Astrocyte (in vitro differentiated cells and primary cell): ENCODE results near the gene ANKRD40. TPM values are rescaled to one million over a fixed set of nuclear protein-coding genes. Genes with fewer than 3 reads are reported as not detected.
A peak's percentile ranks its signal among the peaks of the same experiment; 100 is the strongest.

Source experiments
- DNase-seq: peaks from one replicate; pipeline ENCODE4 v3.0.0-alpha.2; 2010; ENCODE audit warnings: low read depth
- FAIRE-seq: peaks from 2 replicates; lab custom pipeline; 2011; peaks lifted over from hg19 to GRCh38; lab: Jason Lieb, UNC
- H2AFZ ChIP-seq: 2 replicates; pipeline ENCODE4 v1.6.0; 2012; ENCODE audit warnings: low read depth, low read length, inconsistent platforms
- H3K27ac ChIP-seq: 2 replicates; pipeline ENCODE4 v1.5.1; 2011; ENCODE audit warnings: low read depth, low read length, inconsistent platforms
- H3K27me3 ChIP-seq: 2 replicates; pipeline ENCODE4 v1.6.0; 2011; ENCODE audit warnings: low read length, inconsistent platforms; ENCODE audit not compliant: insufficient read depth
- H3K36me3 ChIP-seq: 2 replicates; pipeline ENCODE4 v1.5.1; 2011; ENCODE audit warnings: low read length, inconsistent platforms; ENCODE audit not compliant: insufficient read depth
- H3K4me1 ChIP-seq: 2 replicates; pipeline ENCODE4 v1.5.1; 2011; ENCODE audit warnings: low read length, inconsistent platforms; ENCODE audit not compliant: insufficient read depth
- H3K4me2 ChIP-seq: 2 replicates; pipeline ENCODE4 v1.6.0; 2012; ENCODE audit warnings: low read length, inconsistent platforms
- H3K4me3 ChIP-seq: 2 replicates; pipeline ENCODE4 v1.5.1; 2011; ENCODE audit warnings: low read depth, mild to moderate bottlenecking, low read length, inconsistent platforms; ENCODE audit not compliant: insufficient read depth
- H3K79me2 ChIP-seq: 2 replicates; pipeline ENCODE4 v1.6.0; 2012; ENCODE audit warnings: mild to moderate bottlenecking, low read length, inconsistent platforms; ENCODE audit not compliant: insufficient read depth
- H3K9ac ChIP-seq: 2 replicates; pipeline ENCODE4 v1.6.0; 2012; ENCODE audit warnings: mild to moderate bottlenecking, low read length, inconsistent platforms
- H3K9me3 ChIP-seq: 2 replicates; pipeline ENCODE4 v1.5.1; 2012; ENCODE audit warnings: low read depth, mild to moderate bottlenecking, low read length, inconsistent platforms; ENCODE audit not compliant: insufficient read depth
- H4K20me1 ChIP-seq: 2 replicates; pipeline ENCODE4 v1.6.0; 2012; ENCODE audit warnings: low read length, inconsistent platforms; ENCODE audit not compliant: insufficient read depth
- H3K27ac Mint-ChIP-seq: one replicate; pipeline ENCODE4 v1.8.0; 2021; ENCODE audit warnings: mild to moderate bottlenecking, mixed read lengths; ENCODE audit not compliant: unreplicated experiment
- H3K27me3 Mint-ChIP-seq: one replicate; pipeline ENCODE4 v1.8.0; 2021; ENCODE audit warnings: low read depth, mixed read lengths; ENCODE audit not compliant: unreplicated experiment
- H3K36me3 Mint-ChIP-seq: one replicate; pipeline ENCODE4 v1.8.0; 2021; ENCODE audit warnings: low read depth, mixed read lengths; ENCODE audit not compliant: unreplicated experiment
- H3K4me1 Mint-ChIP-seq: one replicate; pipeline ENCODE4 v1.8.0; 2021; ENCODE audit warnings: low read depth, mixed read lengths; ENCODE audit not compliant: unreplicated experiment
- H3K4me3 Mint-ChIP-seq: one replicate; pipeline ENCODE4 v1.8.0; 2021; ENCODE audit warnings: mild to moderate bottlenecking, moderate library complexity, mixed read lengths; ENCODE audit not compliant: unreplicated experiment
- H3K9me3 Mint-ChIP-seq: one replicate; pipeline ENCODE4 v1.8.0; 2021; ENCODE audit warnings: mild to moderate bottlenecking, mixed read lengths; ENCODE audit not compliant: unreplicated experiment
- EZH2 ChIP-seq: IDR thresholded peaks from 2 replicates; pipeline ENCODE4 v1.6.1; 2012; ENCODE audit warnings: mild to moderate bottlenecking, low read length, inconsistent platforms; ENCODE audit not compliant: insufficient read depth
- total RNA-seq: library from RNA; stranded (reverse); gene quantifications from 2 replicates; pipeline ENCODE4 v1.2.1, GENCODE V29; 2021
- TF ChIP-seq, protein P1 (sequence below): IDR thresholded peaks from 2 replicates; pipeline ENCODE4 v1.5.1; 2011; ENCODE audit warnings: low read depth, mild to moderate bottlenecking, inconsistent platforms, low read length, moderate library complexity; ENCODE audit not compliant: insufficient read depth

Gene ANKRD40
- total RNA-seq, 1 donor from 2014 or later = 38.3 TPM

- Histone ChIP-seq H3K4me1 (peaks cover 15% of the 10 kb centered on the region), H3K9ac (peak overlapping the region; percentile 36), H3K9me3 (no peaks in the 10 kb centered on the region), H4K20me1 (no peaks in the 10 kb centered on the region), H3K4me2 (peak overlapping the region; percentile 71), H3K27ac (peak overlapping the region; percentile 8), H3K4me3 (no peak overlapping the region), H3K36me3 (no peaks in the 10 kb centered on the region), H3K79me2 (no peaks in the 10 kb centered on the region), H3K27me3 (no peaks in the 10 kb centered on the region), H2AFZ (peak overlapping the region; percentile 80)
- TF ChIP-seq EZH2 = no peak
- TF ChIP-seq, protein P1, sequence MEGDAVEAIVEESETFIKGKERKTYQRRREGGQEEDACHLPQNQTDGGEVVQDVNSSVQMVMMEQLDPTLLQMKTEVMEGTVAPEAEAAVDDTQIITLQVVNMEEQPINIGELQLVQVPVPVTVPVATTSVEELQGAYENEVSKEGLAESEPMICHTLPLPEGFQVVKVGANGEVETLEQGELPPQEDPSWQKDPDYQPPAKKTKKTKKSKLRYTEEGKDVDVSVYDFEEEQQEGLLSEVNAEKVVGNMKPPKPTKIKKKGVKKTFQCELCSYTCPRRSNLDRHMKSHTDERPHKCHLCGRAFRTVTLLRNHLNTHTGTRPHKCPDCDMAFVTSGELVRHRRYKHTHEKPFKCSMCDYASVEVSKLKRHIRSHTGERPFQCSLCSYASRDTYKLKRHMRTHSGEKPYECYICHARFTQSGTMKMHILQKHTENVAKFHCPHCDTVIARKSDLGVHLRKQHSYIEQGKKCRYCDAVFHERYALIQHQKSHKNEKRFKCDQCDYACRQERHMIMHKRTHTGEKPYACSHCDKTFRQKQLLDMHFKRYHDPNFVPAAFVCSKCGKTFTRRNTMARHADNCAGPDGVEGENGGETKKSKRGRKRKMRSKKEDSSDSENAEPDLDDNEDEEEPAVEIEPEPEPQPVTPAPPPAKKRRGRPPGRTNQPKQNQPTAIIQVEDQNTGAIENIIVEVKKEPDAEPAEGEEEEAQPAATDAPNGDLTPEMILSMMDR = no peak
- peak overlapping the region; percentile 87 for H3K27ac Mint-ChIP-seq
- peaks cover under 1% of the 10 kb centered on the region for H3K36me3 Mint-ChIP-seq
- peaks cover 13% of the 10 kb centered on the region for H3K4me1 Mint-ChIP-seq
- DNase-seq (peak; percentile 36), FAIRE-seq (no peak)
- peaks cover 4% of the 10 kb centered on the region for H3K27me3 Mint-ChIP-seq
- peaks cover 3% of the 10 kb centered on the region for H3K9me3 Mint-ChIP-seq
- H3K4me3 Mint-ChIP-seq = peak overlapping the region; percentile 50
Observed at GRCh38 chr17:50668025-50668837, 39.5 kb downstream of the ANKRD40 start.

- Mint-ChIP-seq H3K4me1 (peaks cover 16% of the 10 kb centered on the region), H3K27me3 (peaks cover 7% of the 10 kb centered on the region), H3K27ac (no peak overlapping the region), H3K36me3 (peaks cover 5% of the 10 kb centered on the region), H3K4me3 (peak overlapping the region; percentile 50), H3K9me3 (peaks cover 3% of the 10 kb centered on the region)
- H2AFZ ChIP-seq = no peak overlapping the region
- DNase-seq (no peak), FAIRE-seq (no peak)
- no peak for TF ChIP-seq EZH2
- TF ChIP-seq, protein P1 = no peak
- H3K4me3 ChIP-seq = no peak overlapping the region
- no peak overlapping the region for H3K9ac ChIP-seq
- no peak overlapping the region for H3K27ac ChIP-seq
- H3K36me3 ChIP-seq = no peaks in the 10 kb centered on the region
- peaks cover 15% of the 10 kb centered on the region for H3K4me1 ChIP-seq
- H4K20me1 ChIP-seq = no peaks in the 10 kb centered on the region
- no peaks in the 10 kb centered on the region for H3K79me2 ChIP-seq
- peak overlapping the region; percentile 71 for H3K4me2 ChIP-seq
- no peaks in the 10 kb centered on the region for H3K9me3 ChIP-seq
- H3K27me3 ChIP-seq = no peaks in the 10 kb centered on the region
Observed at GRCh38 chr17:50667259-50668024, 40.3 kb downstream of the ANKRD40 start.
